GM21576 (cell line): ENCODE data around the gene SMPD3.

Experiments
- ATAC-seq: cut with Tn5 transposase; IDR thresholded peaks from one replicate; pipeline ENCODE4 v1.9.1; 2021; ENCODE audit warnings: mild to moderate bottlenecking, moderate library complexity; ENCODE audit not compliant: unreplicated experiment

The SMPD3 gene

DNA sequence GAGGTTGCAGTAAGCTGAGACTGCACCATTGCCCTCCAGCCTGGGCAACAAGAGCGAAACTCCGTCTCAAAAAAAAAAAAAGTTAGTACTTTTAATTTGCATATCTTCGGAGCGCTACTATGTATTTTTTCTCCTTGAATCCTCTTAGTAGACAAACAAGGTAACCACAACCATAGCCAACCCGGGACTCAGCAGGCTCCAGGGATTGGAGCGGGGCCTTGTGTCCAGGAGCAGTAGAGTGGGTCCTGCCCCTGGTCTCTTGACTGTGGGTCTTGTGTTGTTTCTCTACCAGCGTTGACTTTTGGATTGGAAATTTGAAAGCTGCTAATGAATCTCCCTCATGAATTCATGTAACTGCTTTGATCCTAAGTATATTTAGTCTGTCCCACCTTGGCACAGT is 105.2 kb downstream of the SMPD3 start:
- no peak for ATAC-seq

DNA sequence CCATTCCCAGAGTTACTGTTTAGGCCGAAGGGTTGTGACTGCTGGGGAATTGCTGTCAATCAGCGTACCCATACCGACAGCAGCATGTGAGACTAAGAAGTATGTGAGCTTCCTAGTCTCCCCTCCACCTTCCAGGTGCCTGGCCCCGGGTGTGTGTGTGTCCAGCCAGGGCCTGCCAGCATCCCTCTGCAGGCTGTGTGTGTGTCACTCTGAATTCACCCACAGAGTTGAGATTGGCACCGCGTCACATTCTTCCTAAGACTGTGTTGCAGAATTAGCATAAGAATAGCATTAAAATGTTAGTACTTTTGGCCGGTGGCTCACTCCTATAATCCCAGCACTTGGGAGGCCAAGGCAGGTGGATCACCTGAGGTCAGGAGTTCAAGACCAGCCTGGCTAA is 105.7 kb downstream of the SMPD3 start:
- ATAC-seq = no peak

DNA sequence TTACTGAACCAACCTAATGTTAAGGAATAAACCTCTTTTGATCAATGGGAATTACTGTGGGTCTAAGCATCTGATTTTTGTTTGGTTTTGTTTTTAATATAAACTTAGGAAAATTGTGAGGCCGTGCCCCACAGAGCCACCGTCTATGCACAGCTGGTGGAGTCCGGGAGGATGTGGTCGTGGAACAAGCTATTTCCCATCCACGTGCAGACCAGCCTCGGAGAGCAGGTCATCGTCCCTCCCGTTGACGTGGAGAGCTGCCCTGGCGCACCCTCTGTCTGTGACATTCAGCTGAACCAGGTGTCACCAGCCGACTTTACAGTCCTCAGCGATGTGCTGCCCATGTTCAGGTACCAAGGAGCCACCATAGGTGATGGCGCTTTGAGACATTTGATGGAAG is 109.1 kb downstream of the SMPD3 start:
- ATAC-seq = no peak

DNA sequence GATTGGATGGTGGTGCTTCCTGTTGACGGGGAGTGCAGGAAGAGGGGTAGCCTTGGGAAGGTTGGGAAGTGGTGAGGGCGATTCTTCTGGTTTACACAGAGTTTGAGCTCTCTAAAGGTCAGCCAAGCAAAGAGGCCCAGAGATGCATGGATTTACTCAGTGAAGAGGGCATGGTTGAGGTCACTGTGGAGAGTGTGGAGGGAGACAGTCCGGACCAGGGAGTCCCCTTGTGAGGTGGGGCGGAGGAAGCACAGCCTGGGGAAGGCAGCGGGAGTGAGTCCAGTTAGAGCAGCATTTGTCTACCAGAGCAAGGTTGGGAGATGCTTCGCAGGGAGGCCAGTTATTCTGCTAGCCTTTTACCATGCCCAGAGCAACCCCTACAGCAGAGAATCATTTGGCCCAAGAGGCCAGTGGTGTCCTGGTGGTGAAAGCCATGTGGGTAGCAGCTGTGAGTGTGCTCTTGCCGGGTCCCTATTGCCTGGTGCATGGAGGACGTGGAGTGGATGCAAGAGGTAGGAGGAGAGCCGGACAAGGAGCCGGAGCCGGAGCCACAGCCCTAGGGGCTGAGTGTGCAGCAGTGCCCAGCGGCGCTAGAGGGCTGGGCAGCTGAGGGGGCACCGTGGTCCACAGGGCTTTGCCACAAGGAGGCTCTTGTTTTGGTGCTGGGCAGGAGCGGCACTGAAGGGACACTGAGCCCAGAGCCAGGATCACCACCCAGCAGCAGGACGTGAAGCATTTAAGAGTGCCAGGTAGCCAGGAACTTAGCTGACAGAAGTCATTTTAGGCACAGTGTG is 109.8 kb downstream of the SMPD3 start:
- ATAC-seq = no peak

DNA sequence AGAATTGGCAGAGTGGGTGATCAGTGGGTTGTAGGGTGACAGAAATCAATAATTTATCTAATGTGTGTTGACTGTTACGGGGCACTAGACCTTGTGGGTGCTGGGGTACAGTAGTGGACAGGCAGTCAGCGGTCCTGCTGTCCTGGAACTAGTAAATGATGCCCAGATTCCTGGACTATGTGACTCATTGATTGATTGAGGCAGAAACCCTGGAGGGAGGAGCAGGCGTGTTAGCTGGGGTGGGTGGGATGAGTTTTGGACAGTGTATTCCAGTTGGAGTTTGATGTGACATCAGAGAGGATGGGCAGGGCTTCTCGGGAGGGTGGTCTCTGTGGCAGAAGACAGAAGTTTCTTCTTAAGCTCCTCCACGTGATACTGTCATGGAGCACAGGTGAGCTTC is 113.1 kb downstream of the SMPD3 start:
- no peak for ATAC-seq

DNA sequence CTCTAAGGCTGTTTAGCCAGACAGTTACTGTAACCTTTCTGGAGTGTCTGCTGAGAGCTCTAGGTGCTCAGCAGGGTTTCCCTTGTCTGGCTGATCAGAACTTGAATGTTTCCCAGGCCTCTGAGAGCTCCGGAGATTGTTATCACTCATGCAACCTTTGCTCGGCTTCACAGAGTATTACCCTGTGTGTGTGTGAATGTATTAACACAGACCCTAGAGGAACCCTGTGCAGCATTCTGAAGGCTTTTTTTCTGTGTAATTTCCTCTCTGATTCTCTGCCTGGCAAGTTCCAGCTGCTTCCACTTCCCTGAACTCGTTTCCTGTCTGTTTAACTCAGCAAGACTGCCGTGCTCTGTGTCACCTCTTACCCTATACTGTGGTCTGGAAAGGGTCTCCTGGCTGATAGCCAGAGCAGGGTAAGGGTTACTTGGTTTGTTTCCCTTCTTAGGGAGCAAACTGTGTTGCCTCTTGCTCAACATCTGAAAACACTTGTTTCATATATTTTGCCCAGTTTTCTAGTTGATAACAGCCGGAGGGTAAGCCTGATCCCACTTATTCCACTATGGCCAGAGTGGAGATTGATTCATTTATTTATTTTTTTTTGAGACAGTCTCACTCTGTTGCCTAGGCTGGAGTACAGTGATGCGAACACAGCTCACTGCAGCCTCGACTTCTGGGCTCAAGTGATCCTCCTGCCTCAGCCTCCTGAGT is 115.7 kb downstream of the SMPD3 start:
- ATAC-seq = no peak

- no peak for ATAC-seq
Observed at GRCh38 chr16:68331879-68332410, 116.4 kb downstream of the SMPD3 start.

DNA sequence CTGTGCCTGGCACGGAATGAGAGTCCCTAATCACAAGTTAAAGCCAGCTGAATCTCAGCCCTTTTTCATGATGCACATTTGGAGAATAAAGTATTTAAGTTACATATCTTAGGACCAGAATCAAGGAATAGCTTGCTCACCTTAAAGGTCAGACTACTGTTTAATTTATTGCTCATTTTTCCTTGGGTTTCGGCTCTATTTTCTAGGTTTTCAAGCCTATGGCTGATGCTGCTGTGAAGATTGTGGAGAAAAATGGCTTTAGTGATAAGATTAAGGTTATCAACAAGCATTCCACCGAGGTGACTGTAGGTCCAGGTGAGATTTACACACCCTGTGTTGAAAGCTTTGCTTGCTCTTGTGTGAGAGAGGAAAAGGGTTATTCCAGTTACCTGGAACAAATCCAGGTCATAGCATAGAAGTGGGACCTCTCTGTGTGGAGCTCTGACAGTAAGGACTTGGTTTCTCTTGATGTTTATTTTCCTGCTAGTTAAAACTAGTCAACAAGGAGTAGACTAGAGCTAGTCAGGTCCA is 119.4 kb downstream of the SMPD3 start:
- ATAC-seq = no peak

GRCh38 chr16:68328151-68328859 is 120.0 kb downstream of the SMPD3 start:
- ATAC-seq = peak; percentile 64

DNA sequence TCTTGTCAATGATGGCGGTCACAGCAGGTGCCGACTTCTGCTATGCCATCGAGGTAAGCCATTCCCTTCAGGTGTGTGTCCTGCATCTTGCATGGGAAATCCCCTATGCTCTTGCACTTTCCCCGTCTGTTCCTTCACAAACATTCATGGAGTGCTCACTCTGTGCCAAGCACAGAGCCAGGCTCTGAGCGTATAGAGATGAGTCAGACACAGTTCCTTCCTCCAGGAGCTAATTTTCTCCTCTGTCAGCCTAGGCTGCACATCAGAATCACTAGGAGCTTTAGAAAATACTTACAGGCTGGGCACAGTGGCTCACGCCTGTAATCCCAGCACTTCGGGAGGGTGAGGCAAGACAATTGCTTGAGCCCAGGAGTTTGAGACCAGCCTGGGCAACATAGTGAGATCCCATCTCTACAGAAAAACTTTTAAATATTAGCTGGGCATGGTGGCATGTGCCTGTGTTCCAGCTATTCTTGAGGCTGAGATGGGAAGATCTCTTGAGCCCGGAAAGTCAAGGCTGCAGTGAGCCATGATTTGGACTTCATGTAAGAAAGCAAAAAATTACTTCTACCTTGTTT is 123.4 kb downstream of the SMPD3 start:
- ATAC-seq = no peak

DNA sequence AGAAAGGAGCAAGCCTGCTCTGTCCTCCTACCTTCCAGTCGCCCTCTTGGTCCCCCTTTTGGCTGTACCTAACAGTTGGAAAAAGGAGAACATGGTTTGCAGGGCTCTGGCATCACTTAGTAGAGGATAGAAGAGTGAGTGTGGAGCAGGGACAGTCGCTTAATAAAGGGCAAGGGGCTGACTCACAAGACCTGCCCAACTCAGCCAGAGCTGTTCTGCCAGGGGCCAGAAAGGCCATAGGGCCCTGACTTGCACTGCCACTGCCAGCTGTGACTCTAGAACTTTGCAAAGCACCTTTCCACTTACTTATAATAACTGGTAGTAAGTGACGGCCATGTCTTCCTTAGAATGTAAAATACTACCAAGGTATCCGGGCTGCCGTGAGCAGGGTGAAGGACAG is 124.0 kb downstream of the SMPD3 start:
- no peak for ATAC-seq

- no peak for ATAC-seq
Observed at GRCh38 chr16:68319185-68319908, 129.0 kb downstream of the SMPD3 start.

- no peak for ATAC-seq
Observed at GRCh38 chr16:68313116-68313515, 135.2 kb downstream of the SMPD3 start.

DNA sequence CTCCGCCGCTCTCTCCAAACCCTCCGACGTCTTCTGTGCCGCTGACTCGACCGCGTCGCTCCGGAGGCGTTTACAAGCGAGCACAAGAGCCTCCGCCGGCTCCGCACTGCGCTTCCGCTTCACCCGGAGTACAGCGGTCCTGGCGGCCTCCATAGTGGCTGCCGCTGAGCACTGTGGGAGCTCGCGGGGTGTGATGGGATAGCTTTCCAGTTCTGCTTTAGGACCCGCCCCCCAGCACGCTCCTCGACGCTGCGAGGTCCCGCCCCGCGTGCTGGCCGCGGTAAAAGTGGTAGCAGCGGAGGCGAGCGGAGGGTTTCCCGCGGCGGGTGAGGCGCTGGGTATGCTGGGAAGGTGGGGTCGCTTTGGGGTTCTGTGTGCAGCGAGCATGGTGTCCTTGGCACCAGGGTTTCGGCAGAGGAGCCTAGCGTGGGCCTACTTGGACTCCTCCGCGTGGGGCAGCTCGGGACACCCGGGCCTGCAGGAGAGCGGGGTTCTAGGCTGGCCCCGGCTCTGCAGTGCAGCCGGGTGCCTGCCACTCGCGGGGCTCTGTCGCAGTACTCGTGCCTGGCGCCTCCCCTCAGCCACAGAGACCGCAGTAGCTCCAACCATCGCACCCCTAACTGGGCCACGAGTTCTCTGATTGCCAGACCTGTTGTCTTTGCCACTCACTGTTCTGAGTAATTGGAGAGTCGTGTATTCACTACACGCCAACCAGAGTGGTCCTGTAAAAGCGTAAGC is 137.4 kb downstream of the SMPD3 start, which contains the start of the genes PRMT7 and SLC7A6OS:
TSS of gene PRMT7 (plus strand) at position 246 of the 738 bp plus-strand sequence. CDS start 4,961 bp downstream, outside the sequence.
TSS of gene SLC7A6OS (minus strand) at position 173 of the 738 bp plus-strand sequence. CDS start at position 153, 20 bp downstream.
- peak; percentile 94 for ATAC-seq

DNA sequence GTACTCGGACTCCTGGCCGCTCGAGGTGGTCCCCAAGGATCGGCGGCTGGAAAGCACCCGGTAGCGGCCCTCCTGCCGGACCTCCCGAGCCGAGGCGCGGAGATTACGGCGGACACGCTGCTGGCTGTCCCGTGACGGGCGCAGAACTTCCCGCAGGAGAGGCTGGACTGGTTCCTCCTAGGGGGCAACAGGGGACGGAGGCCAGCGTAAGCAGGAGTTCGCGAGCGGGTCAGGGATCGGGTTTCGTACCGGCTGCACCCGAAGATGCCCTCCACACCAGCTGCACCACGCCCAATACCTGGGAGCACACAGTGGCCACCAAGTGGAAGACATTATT is 137.9 kb downstream of the SMPD3 start:
- ATAC-seq = peak; percentile 20

- ATAC-seq = no peak
Observed at GRCh38 chr16:68309799-68310198, 138.5 kb downstream of the SMPD3 start.
